ENCODE results near the gene FIBCD1. TPM values are rescaled to one million over a fixed set of nuclear protein-coding genes. Genes with fewer than 3 reads are reported as not detected.
A peak's percentile ranks its signal among the peaks of the same experiment; 100 is the strongest.

Gene FIBCD1
- total and polyA plus RNA-seq, 2 of the 8 experiments (the other 6 are each of a cell fraction or from before 2014, with no cell fraction given) = 6.1 to 8.8 TPM

- H3K23me2 ChIP-seq (ENCODE audit: low read depth, low read length) = no peaks in the 10 kb centered on the region
- no peaks in the 10 kb centered on the region for H3K79me2 ChIP-seq (ENCODE audit: control insufficient read depth in 1 of 2, insufficient read depth in 2 of 2, low read length in 2 of 2)
- no peak overlapping the region; the same call in 1 of the 2 replicates for H3K18ac ChIP-seq (ENCODE audit: extremely low read depth, low read length)
- H3K56ac ChIP-seq (replicated peaks; ENCODE audit: insufficient read length, low read depth, low read length) = no peak overlapping the region
- no peak overlapping the region for H2BK12ac ChIP-seq (ENCODE audit: low read depth, low read length)
- peak overlapping the region; percentile 68 for H4K8ac ChIP-seq (ENCODE audit: extremely low read depth, insufficient read depth, low read length)
- FAIRE-seq (no peak), DNase-seq (ENCODE audit: low read depth in 1 of 2, low spot score in 2 of 2) (no peak)
- TF ChIP-seq SRF (IDR thresholded peaks at IDR 0.05; ENCODE audit: low read depth, low read length) = no peak
- TF ChIP-seq BRCA1 (IDR thresholded peaks at IDR 0.05; ENCODE audit: low read depth, low read length) = no peak
- no peak for TF ChIP-seq ATF2 (IDR thresholded peaks at IDR 0.05; ENCODE audit: low read length)
- TF ChIP-seq POLR2AphosphoS5 (IDR thresholded peaks at IDR 0.05; ENCODE audit: low read depth, low read length) = no peak
- TF ChIP-seq PHF8 (conservative IDR thresholded peaks at IDR 0.05; ENCODE audit: low read depth, low read length) = no peak
- TF ChIP-seq CEBPB (IDR thresholded peaks at IDR 0.05; ENCODE audit: low read depth, low read length) = no peak
- no peak for TF ChIP-seq SP1 (IDR thresholded peaks at IDR 0.05; ENCODE audit: low read depth, low read length)
- TF ChIP-seq TAF1 (IDR thresholded peaks at IDR 0.05; ENCODE audit: low read depth, low read length) = no peak
- no peak for TF ChIP-seq RXRA (IDR thresholded peaks at IDR 0.05; ENCODE audit: insufficient read depth, low read depth, low read length)
- TF ChIP-seq ASH2L (IDR thresholded peaks at IDR 0.05; ENCODE audit: low read length) = no peak
- no peak for TF ChIP-seq ZNF274 (IDR thresholded peaks at IDR 0.05; ENCODE audit: borderline replicate concordance, extremely low read depth, low read length)
- H2BK20ac ChIP-seq (ENCODE audit: low read length) = no peak overlapping the region
- no peak overlapping the region for H4K5ac ChIP-seq (ENCODE audit: insufficient read length, low read depth, low read length)
- 0 out of 2 replicates have a peak overlapping the region, but pooled peaks have one; percentile 21 for H2BK5ac ChIP-seq (ENCODE audit: low read depth, low read length)
- H3K36me3 ChIP-seq (ENCODE audit: control insufficient read depth in 2 of 4, insufficient read depth in 4 of 4, low read length in 3 of 4) = no peaks in the 10 kb centered on the region
- no peak overlapping the region for H3K9ac ChIP-seq (replicated peaks in 1 of 4; ENCODE audit: extremely low read depth in 1 of 4, low read depth in 3 of 4, low read length in 3 of 4)
- ChIA-PET POLR2A (ENCODE audit: partially characterized antibody) (interaction anchor here (1.1 kb wide), 1 partner anchor 9 kb away, joined by 6 read pairs; no protein-coding TSS in a partner anchor), CTCF (ENCODE audit: partially characterized antibody) (interaction anchor here (0.6 to 1.2 kb wide), 5 partner anchors 13 to 33 kb away, joined by 3 read pairs; no protein-coding TSS in a partner anchor)
- H3K4me2 ChIP-seq (ENCODE audit: insufficient read depth in 1 of 2, low read depth in 2 of 2, low read length in 2 of 2) = no peak overlapping the region
- H2BK15ac ChIP-seq (ENCODE audit: low read length) = no peak overlapping the region
- H2BK120ac ChIP-seq (replicated peaks; ENCODE audit: low read depth, low read length) = no peak overlapping the region
- no peak overlapping the region for H3K4me3 ChIP-seq (ENCODE audit: extremely low read depth in 1 of 4, insufficient read depth in 2 of 4, low read depth in 3 of 4, low read length in 4 of 4)
- 90% methylated on average over 18 of the region's 21 CpGs; no CpG with 5 or more reads in 1 of the 2 experiments for WGBS, 2 experiments (ENCODE audit: extremely low coverage in 1 of 2, insufficient coverage in 1 of 2, insufficient read length in 1 of 2, insufficient replicate concordance in 2 of 2, low coverage in 1 of 2, low lambda C conversion rate in 2 of 2, missing lambda C conversion rate in 1 of 2)
- H3K4ac ChIP-seq (replicated peaks; ENCODE audit: insufficient read length, low read depth, low read length) = no peak overlapping the region
- H3K23ac ChIP-seq (ENCODE audit: insufficient read length) = no peak overlapping the region
- no peaks in the 10 kb centered on the region; a peak in 1 of 7 replicates for H3K4me1 ChIP-seq (replicated peaks in 1 of 4; ENCODE audit: control insufficient read depth in 3 of 4, insufficient read depth in 4 of 4, low read length in 3 of 4)
- H3K9me3 ChIP-seq (ENCODE audit: insufficient read depth in 2 of 2, low read depth in 1 of 2, low read length in 1 of 2) = no peaks in the 10 kb centered on the region
- peaks cover 0 to 2% of the 10 kb centered on the region in 2 experiments for H4K20me1 ChIP-seq (replicated peaks in 1 of 2; ENCODE audit: control insufficient read depth in 1 of 2, insufficient read depth in 2 of 2, low read length in 2 of 2)
- no peaks in the 10 kb centered on the region for H3K79me1 ChIP-seq (ENCODE audit: low read depth, low read length)
- H3K14ac ChIP-seq (ENCODE audit: insufficient read length) = no peak overlapping the region
- no peak overlapping the region for H2AFZ ChIP-seq (ENCODE audit: low read length)
- H3K27ac ChIP-seq (ENCODE audit: low read depth, low read length) = no peak overlapping the region
- no peaks in the 10 kb centered on the region for H3K27me3 ChIP-seq (replicated peaks in 1 of 4; ENCODE audit: control insufficient read depth in 3 of 4, extremely low read depth in 1 of 4, insufficient read depth in 3 of 4, low read length in 3 of 4)
- no peak overlapping the region for H2AK5ac ChIP-seq (ENCODE audit: low read depth, low read length)
- no peak overlapping the region for H4K91ac ChIP-seq (replicated peaks; ENCODE audit: insufficient read length, low read length)
These were observed 32.2 kb downstream of the FIBCD1 start for GRCh38 chr9:130906735-130907416.
